ENCODE results near the gene CD19. TPM values are rescaled to one million over a fixed set of nuclear protein-coding genes. Genes with fewer than 3 reads are reported as not detected.

CD19 gene
- total and polyA plus RNA-seq, 2 of the 8 experiments (the other 6 are each of a cell fraction or from before 2014, with no cell fraction given) = 0.57 to 0.65 TPM

DNA sequence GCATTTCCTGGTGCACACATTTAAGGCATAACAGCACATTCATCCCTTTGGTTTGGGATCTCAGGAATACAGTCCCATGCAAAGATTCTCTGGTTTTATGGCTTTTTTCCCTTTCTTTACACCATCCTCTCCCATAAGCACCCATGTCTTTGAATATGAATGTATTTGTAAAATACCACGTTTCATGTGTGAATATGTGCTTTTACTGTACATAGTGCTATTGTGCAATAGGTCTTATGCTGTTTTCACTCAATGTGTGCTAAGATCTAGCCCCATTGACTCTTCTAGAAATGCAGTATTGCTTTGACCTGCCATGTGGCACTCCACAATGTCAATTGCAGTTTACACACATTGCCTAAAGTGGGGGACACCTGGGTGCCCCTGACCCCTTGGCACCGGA, 32.7 kb downstream of the CD19 start:
- DNase-seq (ENCODE audit: low read depth in 1 of 2, low spot score in 2 of 2) (no peak), FAIRE-seq (no peak)
- Histone ChIP-seq H3K4me2 (ENCODE audit: insufficient read depth in 1 of 2, low read depth in 2 of 2, low read length in 2 of 2) (no peak overlapping the region), H3K4me3 (ENCODE audit: extremely low read depth in 1 of 4, insufficient read depth in 2 of 4, low read depth in 3 of 4, low read length in 4 of 4) (no peak overlapping the region), H3K23me2 (ENCODE audit: low read depth, low read length) (no peaks in the 10 kb centered on the region), H3K56ac (replicated peaks; ENCODE audit: insufficient read length, low read depth, low read length) (no peak overlapping the region), H2BK5ac (ENCODE audit: low read depth, low read length) (no peak overlapping the region), H2AFZ (ENCODE audit: low read length) (no peak overlapping the region), H3K14ac (ENCODE audit: insufficient read length) (no peak overlapping the region), H4K8ac (ENCODE audit: extremely low read depth, insufficient read depth, low read length) (no peak overlapping the region), H3K36me3 (ENCODE audit: control insufficient read depth in 2 of 4, insufficient read depth in 4 of 4, low read length in 3 of 4) (peaks cover 18 to 45% (median 38%) of the 10 kb centered on the region in 4 experiments), H3K79me2 (ENCODE audit: control insufficient read depth in 1 of 2, insufficient read depth in 2 of 2, low read length in 2 of 2) (no peaks in the 10 kb centered on the region), H3K23ac (ENCODE audit: insufficient read length) (no peak overlapping the region), H2BK15ac (ENCODE audit: low read length) (no peak overlapping the region), H4K20me1 (replicated peaks in 1 of 2; ENCODE audit: control insufficient read depth in 1 of 2, insufficient read depth in 2 of 2, low read length in 2 of 2) (peaks cover 0 to 8% of the 10 kb centered on the region in 2 experiments), H3K9ac (replicated peaks in 1 of 4; ENCODE audit: extremely low read depth in 1 of 4, low read depth in 3 of 4, low read length in 3 of 4) (no peak overlapping the region), H3K27ac (ENCODE audit: low read depth, low read length) (no peak overlapping the region), H3K27me3 (replicated peaks in 1 of 4; ENCODE audit: control insufficient read depth in 3 of 4, extremely low read depth in 1 of 4, insufficient read depth in 3 of 4, low read length in 3 of 4) (no peaks in the 10 kb centered on the region), H2AK5ac (ENCODE audit: low read depth, low read length) (no peak overlapping the region), H4K91ac (replicated peaks; ENCODE audit: insufficient read length, low read length) (no peak overlapping the region), H3K4ac (replicated peaks; ENCODE audit: insufficient read length, low read depth, low read length) (no peak overlapping the region), H3K18ac (ENCODE audit: extremely low read depth, low read length) (no peak overlapping the region), H2BK12ac (ENCODE audit: low read depth, low read length) (no peak overlapping the region), H2BK20ac (ENCODE audit: low read length) (no peak overlapping the region), H4K5ac (ENCODE audit: insufficient read length, low read depth, low read length) (no peak overlapping the region), H2BK120ac (replicated peaks; ENCODE audit: low read depth, low read length) (no peak overlapping the region), H3K4me1 (replicated peaks in 1 of 4; ENCODE audit: control insufficient read depth in 3 of 4, insufficient read depth in 4 of 4, low read length in 3 of 4) (no peaks in the 10 kb centered on the region), H3K9me3 (ENCODE audit: insufficient read depth in 2 of 2, low read depth in 1 of 2, low read length in 1 of 2) (no peaks in the 10 kb centered on the region), H3K79me1 (ENCODE audit: low read depth, low read length) (no peaks in the 10 kb centered on the region; the same call in 1 of the 2 replicates)
- ChIA-PET POLR2A (ENCODE audit: partially characterized antibody) (interaction anchor here (3.0 kb wide), 1 partner anchor 9 kb away, joined by 19 read pairs; the partner anchor contains the start of gene SPNS1), CTCF (ENCODE audit: partially characterized antibody) (no interaction called here)
- no peak for TF ChIP-seq GABPA (IDR thresholded peaks at IDR 0.05; ENCODE audit: borderline replicate concordance, insufficient read depth, low read length)
- no peak for TF ChIP-seq MAFK (IDR thresholded peaks at IDR 0.05; ENCODE audit: low read depth, low read length)
- no peak for TF ChIP-seq KDM5A (IDR thresholded peaks at IDR 0.05; ENCODE audit: low read length)
- no peak for TF ChIP-seq JUN (IDR thresholded peaks at IDR 0.05; ENCODE audit: low read depth, low read length)
- no peak for TF ChIP-seq JUND (IDR thresholded peaks at IDR 0.05; ENCODE audit: low read length)
- no peak for TF ChIP-seq ASH2L (IDR thresholded peaks at IDR 0.05; ENCODE audit: low read length)
- no peak for TF ChIP-seq CBX5 (IDR thresholded peaks at IDR 0.05; ENCODE audit: low read depth, low read length)
- TF ChIP-seq, protein P1, sequence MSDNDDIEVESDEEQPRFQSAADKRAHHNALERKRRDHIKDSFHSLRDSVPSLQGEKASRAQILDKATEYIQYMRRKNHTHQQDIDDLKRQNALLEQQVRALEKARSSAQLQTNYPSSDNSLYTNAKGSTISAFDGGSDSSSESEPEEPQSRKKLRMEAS (IDR thresholded peaks at IDR 0.05) = no peak
- WGBS, 2 experiments (ENCODE audit: extremely low coverage in 1 of 2, insufficient coverage in 1 of 2, insufficient read length in 1 of 2, insufficient replicate concordance in 2 of 2, low coverage in 1 of 2, low lambda C conversion rate in 2 of 2, missing lambda C conversion rate in 1 of 2) = 89% methylated on average over 2 of the region's 2 CpGs; no CpG with 5 or more reads in 1 of the 2 experiments

All from H1 (cell line).